GM19238 (cell line): Measurements from ENCODE around the gene BAX.

Experiments used
- DNase-seq: peaks from one replicate; pipeline ENCODE4 v3.0.0; 2011; ENCODE audit warnings: low spot score; ENCODE audit not compliant: insufficient read length

Gene BAX

GRCh38 chr19:48962029-48962848, 7.6 kb downstream of the BAX start:
- DNase-seq = peak; percentile 77

GRCh38 chr19:48962849-48963165, 8.1 kb downstream of the BAX start:
- DNase-seq = no peak

- DNase-seq = peak; percentile 61
Measured at GRCh38 chr19:48963371-48964204, 8.9 kb downstream of the BAX start.

GRCh38 chr19:48964205-48965039, 9.7 kb downstream of the BAX start:
- DNase-seq = no peak

- peak; percentile 94 for DNase-seq
Measured at GRCh38 chr19:48965040-48965805, 10.5 kb downstream of the BAX start, which contains the start of gene FTL. FTL (plus strand) TSS chr19:48965309; CDS start chr19:48965508, 199 bp downstream.

GRCh38 chr19:48965806-48966540, 11.3 kb downstream of the BAX start:
- peak; percentile 68 for DNase-seq

- no peak for DNase-seq
Measured at GRCh38 chr19:48966541-48967345, 12.1 kb downstream of the BAX start.

- DNase-seq = no peak
Measured at GRCh38 chr19:48967346-48968178, 12.9 kb downstream of the BAX start.

- DNase-seq = no peak
Measured at GRCh38 chr19:48968179-48968661, 13.5 kb downstream of the BAX start.

GRCh38 chr19:48968813-48969218, 14.1 kb downstream of the BAX start:
- no peak for DNase-seq

GRCh38 chr19:48969276-48970138, 14.8 kb downstream of the BAX start:
- DNase-seq = no peak

GRCh38 chr19:48970139-48970766, 15.6 kb downstream of the BAX start:
- no peak for DNase-seq

- DNase-seq = peak; percentile 66
Measured at GRCh38 chr19:48970923-48971395, 16.3 kb downstream of the BAX start.

GRCh38 chr19:48975947-48976847, 21.5 kb downstream of the BAX start:
- no peak for DNase-seq

- no peak for DNase-seq
Measured at GRCh38 chr19:48977061-48977460, 22.4 kb downstream of the BAX start.

GRCh38 chr19:48982280-48982679, 27.6 kb downstream of the BAX start:
- no peak for DNase-seq
